ENCODE data around the gene SHLD2.
"Not testable (repeated sequence)": the region's sequence is repeated elsewhere in the genome, so short reads cannot be mapped to it uniquely, and the experiment has no call there.

SHLD2 gene

GRCh38 chr10:87105446-87106124, 10.6 kb downstream of the SHLD2 start:
- in situ Hi-C loops (cut with MboI; ENCODE audit: low pct_unique_long_range_greater_than_20kb, low sequenced_read_pairs, unreplicated experiment): no loop called here
- DNase-seq (ENCODE audit: low spot score): no peak
- TF ChIP-seq CTCF (IDR thresholded peaks at IDR 0.05; ENCODE audit: extremely low read depth, insufficient read depth, missing control alignments): no peak

GRCh38 chr10:87118122-87118521, 23.1 kb downstream of the SHLD2 start:
- in situ Hi-C loops (cut with MboI; ENCODE audit: low pct_unique_long_range_greater_than_20kb, low sequenced_read_pairs, unreplicated experiment): not testable (repeated sequence)

GRCh38 chr10:87119029-87119428, 24.0 kb downstream of the SHLD2 start:
- DNase-seq (ENCODE audit: low spot score); in situ Hi-C loops (cut with MboI; ENCODE audit: low pct_unique_long_range_greater_than_20kb, low sequenced_read_pairs, unreplicated experiment): not testable (repeated sequence)

More at GRCh38 chr10:87118122-87118521, 23.1 kb downstream of the SHLD2 start:
- not testable (repeated sequence) for DNase-seq (ENCODE audit: low spot score)

- in situ Hi-C loops (cut with MboI; ENCODE audit: low pct_unique_long_range_greater_than_20kb, low sequenced_read_pairs, unreplicated experiment); DNase-seq (ENCODE audit: low spot score): not testable (repeated sequence)
Observed at GRCh38 chr10:87123351-87123750, 28.3 kb downstream of the SHLD2 start.

- in situ Hi-C loops (cut with MboI; ENCODE audit: low pct_unique_long_range_greater_than_20kb, low sequenced_read_pairs, unreplicated experiment); DNase-seq (ENCODE audit: low spot score): not testable (repeated sequence)
Observed at GRCh38 chr10:87127048-87127447, 32.0 kb downstream of the SHLD2 start.

- in situ Hi-C loops (cut with MboI; ENCODE audit: low pct_unique_long_range_greater_than_20kb, low sequenced_read_pairs, unreplicated experiment); DNase-seq (ENCODE audit: low spot score): not testable (repeated sequence)
Observed at GRCh38 chr10:87127607-87128156, 32.7 kb downstream of the SHLD2 start.

- in situ Hi-C loops (cut with MboI; ENCODE audit: low pct_unique_long_range_greater_than_20kb, low sequenced_read_pairs, unreplicated experiment); DNase-seq (ENCODE audit: low spot score): not testable (repeated sequence)
Observed at GRCh38 chr10:87132176-87132575, 37.2 kb downstream of the SHLD2 start.

GRCh38 chr10:87133936-87134335, 38.9 kb downstream of the SHLD2 start:
- in situ Hi-C loops (cut with MboI; ENCODE audit: low pct_unique_long_range_greater_than_20kb, low sequenced_read_pairs, unreplicated experiment); DNase-seq (ENCODE audit: low spot score): not testable (repeated sequence)

- in situ Hi-C loops (cut with MboI; ENCODE audit: low pct_unique_long_range_greater_than_20kb, low sequenced_read_pairs, unreplicated experiment); DNase-seq (ENCODE audit: low spot score): not testable (repeated sequence)
Observed at GRCh38 chr10:87134440-87134839, 39.4 kb downstream of the SHLD2 start.

GRCh38 chr10:87137478-87137877, 42.5 kb downstream of the SHLD2 start:
- not testable (repeated sequence) for DNase-seq (ENCODE audit: low spot score)

GRCh38 chr10:87142230-87143108, 47.5 kb downstream of the SHLD2 start:
- in situ Hi-C loops (cut with MboI; ENCODE audit: low pct_unique_long_range_greater_than_20kb, low sequenced_read_pairs, unreplicated experiment); DNase-seq (ENCODE audit: low spot score): not testable (repeated sequence)

More at GRCh38 chr10:87137478-87137877, 42.5 kb downstream of the SHLD2 start:
- in situ Hi-C loops (cut with MboI; ENCODE audit: low pct_unique_long_range_greater_than_20kb, low sequenced_read_pairs, unreplicated experiment): not testable (repeated sequence)

GRCh38 chr10:87143109-87143418, 48.1 kb downstream of the SHLD2 start:
- in situ Hi-C loops (cut with MboI; ENCODE audit: low pct_unique_long_range_greater_than_20kb, low sequenced_read_pairs, unreplicated experiment); DNase-seq (ENCODE audit: low spot score): not testable (repeated sequence)

- in situ Hi-C loops (cut with MboI; ENCODE audit: low pct_unique_long_range_greater_than_20kb, low sequenced_read_pairs, unreplicated experiment): not testable (repeated sequence)
Observed at GRCh38 chr10:87145598-87145997, 50.6 kb downstream of the SHLD2 start.

GRCh38 chr10:87149020-87149609, 54.1 kb downstream of the SHLD2 start:
- DNase-seq (ENCODE audit: low spot score); in situ Hi-C loops (cut with MboI; ENCODE audit: low pct_unique_long_range_greater_than_20kb, low sequenced_read_pairs, unreplicated experiment): not testable (repeated sequence)

More at GRCh38 chr10:87145598-87145997, 50.6 kb downstream of the SHLD2 start:
- DNase-seq (ENCODE audit: low spot score): not testable (repeated sequence)

GRCh38 chr10:87151516-87151915, 56.5 kb downstream of the SHLD2 start:
- in situ Hi-C loops (cut with MboI; ENCODE audit: low pct_unique_long_range_greater_than_20kb, low sequenced_read_pairs, unreplicated experiment); DNase-seq (ENCODE audit: low spot score): not testable (repeated sequence)

GRCh38 chr10:87156841-87157240, 61.8 kb downstream of the SHLD2 start:
- in situ Hi-C loops (cut with MboI; ENCODE audit: low pct_unique_long_range_greater_than_20kb, low sequenced_read_pairs, unreplicated experiment); DNase-seq (ENCODE audit: low spot score): not testable (repeated sequence)

Measured in GM13977 (cell line).